SH-SY5Y (cell line): ENCODE measurements around the gene TGM1.

Source experiments
- GATA2 ChIP-seq: IDR thresholded peaks from 2 replicates; pipeline ENCODE4 v1.6.1; 2011; ENCODE audit warnings: mild to moderate bottlenecking, low read depth, low read length
- GATA3 ChIP-seq: IDR thresholded peaks from 2 replicates; pipeline ENCODE4 v1.6.1; 2011; ENCODE audit warnings: low read depth, mild to moderate bottlenecking, low read length, moderate library complexity

DNA sequence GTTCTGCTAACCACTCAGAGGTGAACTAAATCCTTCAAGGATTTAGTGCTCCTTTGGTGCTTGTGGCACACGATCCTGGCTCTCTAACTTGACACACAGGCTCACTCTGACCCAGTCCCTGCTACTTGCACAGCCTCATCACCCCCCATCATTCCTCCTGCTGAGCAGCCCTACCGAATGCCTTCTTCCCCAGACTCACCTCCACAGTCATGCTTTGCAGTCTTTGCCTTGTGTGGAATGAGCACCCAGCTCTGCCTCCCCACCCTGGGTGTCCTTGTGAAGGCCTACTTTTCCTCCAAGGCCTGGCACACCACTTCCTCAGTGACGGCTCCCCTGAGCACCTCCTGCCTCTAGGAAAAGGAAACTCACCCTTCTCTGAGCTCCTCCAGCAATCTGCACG lies 12.6 kb downstream of the TGM1 start:
- TF ChIP-seq GATA2 (no peak), GATA3 (no peak)
